Ovary (tissue), 9 donors: ENCODE data around the gene NCF2. TPM values are rescaled to one million over a fixed set of nuclear protein-coding genes. Genes with fewer than 3 reads are reported as not detected.
A peak's percentile ranks its signal among the peaks of the same experiment; 100 is the strongest.
"Not testable (repeated sequence)": the region's sequence is repeated elsewhere in the genome, so short reads cannot be mapped to it uniquely, and the experiment has no call there.

Experiments used
- DNase-seq, 5 donors: peaks; one replicate each; pipeline ENCODE4 v3.0.0-alpha.2; 2019 to 2020
- H3K27ac ChIP-seq, 2 donors: fragments of 200-600 bp; one replicate each; pipeline versions ENCODE4 v1.5.1 to v1.8.0; 2019 to 2022
- H3K27me3 ChIP-seq: fragments of 200-600 bp; one replicate; pipeline ENCODE4 v1.8.0; 2022
- H3K36me3 ChIP-seq: fragments of 200-600 bp; sonication (generic); one replicate; pipeline ENCODE4 v1.5.1; 2019
- H3K4me1 ChIP-seq: one replicate; pipeline ENCODE4 v1.8.1; 2013; ENCODE audit warnings: mild to moderate bottlenecking, moderate library complexity; ENCODE audit not compliant: insufficient read depth
- H3K4me3 ChIP-seq: fragments of 200-600 bp; sonication (generic); one replicate; pipeline ENCODE4 v1.5.1; 2017
- H3K9me3 ChIP-seq, 2 donors: fragments of 200-600 bp in 1 of 2; sonication (generic) in 1 of 2; one replicate each; pipeline versions ENCODE4 v1.5.1 to v1.8.1; 2013 to 2019; ENCODE audit warnings: mild to moderate bottlenecking in 1 of 2, moderate library complexity in 1 of 2
- EP300 ChIP-seq: sonication (generic); formaldehyde crosslinking; IDR thresholded peaks from one replicate; pipeline ENCODE4 v1.6.1; 2017; ENCODE audit warnings: antibody characterized with exemption
- POLR2A ChIP-seq: fragments of 450-650 bp; IDR thresholded peaks from one replicate; pipeline ENCODE4 v1.6.1; 2017; ENCODE audit warnings: antibody characterized with exemption, mild to moderate bottlenecking, moderate library complexity
- WGBS, 3 donors: extraction: QIAGEN DNeasy Blood & Tissue Kit in 1 of 3; methylation state at CpG; one replicate each; pipeline versions ENCODE4 v1.1.5 to v1.1.7; 2013 to 2017; 5-methylcytosine and 5-hydroxymethylcytosine counted together
- intact Hi-C, 4 donors: fragments of 100-400 bp; cut with DNase I; formaldehyde crosslinking; loops; one replicate each; pipeline versions ENCODE4 v1.11.0 to v1.15.1; 2022 to 2023
- polyA plus RNA-seq, 2 donors: library from polyadenylated mRNA; stranded (reverse); fragments of 200-250 nt in 1 of 2; fragments of 350-450 nt in 1 of 2; fragmentation: Illumina TruSeq in 1 of 2; extraction: RNeasy Lipid Tissue Mini Kit (QIAGEN cat#74804) in 1 of 2; gene quantifications; one replicate each; pipeline ENCODE4 v1.2.3, GENCODE V29; 2013 to 2014
- total RNA-seq, 7 donors: library from RNA; depleted of rRNA in 2 of 7; stranded (reverse); fragments of >200 nt in 2 of 7; fragmentation: NEBNext Ultra II Directional in 3 of 7; extraction: Animal tissue kit (Norgen Biotek cat#: 25700) in 3 of 7; gene quantifications; one replicate each; pipeline versions ENCODE4 v1.1.0 to v1.2.4, GENCODE V29; 2016 to 2023
- TF ChIP-seq, protein P1 (sequence below), 3 donors: fragments of 450-650 bp in 2 of 3; fragments of 200-600 bp in 1 of 3; IDR thresholded peaks; one replicate each; pipeline versions ENCODE4 v1.5.1 to v1.8.0; 2016 to 2022; ENCODE audit warnings: antibody characterized with exemption in 3 of 3, mild to moderate bottlenecking in 1 of 3
- donor health status: DM: no; HTN: no; CAD: no; lungs with moderate emphysema.
- donor health status: DM: no; HTN: no; CAD: no.
- donor health status: Bipolar disorder and iron deficiency.
- donor health status: DM: yes; HTN: yes; CAD: no.
- donor health status: DM: no; HTN: no; CAD: no.
- donor health status: DM: yes; HTN: yes; CAD: no.

Gene NCF2
- total and polyA plus RNA-seq, 9 donors, result 1.9 to 15.9 (median 3.2) TPM

DNA sequence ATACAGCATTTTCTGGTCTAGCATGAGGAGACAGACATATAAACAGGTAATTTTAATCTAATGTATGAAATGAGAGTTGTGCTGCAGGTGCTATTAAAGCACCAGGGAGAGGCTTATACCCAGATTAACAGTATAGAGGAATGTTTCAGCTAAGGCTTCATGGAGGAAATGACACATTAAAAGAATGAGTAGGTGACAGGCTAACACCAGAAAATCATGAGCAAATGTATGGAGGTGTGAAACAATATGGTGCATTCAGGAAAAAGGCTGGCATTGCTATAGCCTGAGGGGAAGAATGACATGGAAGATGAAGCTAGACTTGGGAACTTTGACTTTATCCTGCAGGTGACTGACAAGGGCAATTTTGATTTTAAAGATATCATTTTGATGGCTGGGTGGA lies 38.3 kb upstream of the NCF2 start:
- no peak overlapping the region for H3K27ac ChIP-seq
- no peak for DNase-seq
- intact Hi-C loops, result loop anchor here in 2 of 4 donors (10.0 kb wide), 2 partner anchors 154 to 354 kb away; partner anchors contain the start of gene SMG7 (in 2 of the 2)
- H3K4me3 ChIP-seq, result no peak overlapping the region
- TF ChIP-seq, protein P1, sequence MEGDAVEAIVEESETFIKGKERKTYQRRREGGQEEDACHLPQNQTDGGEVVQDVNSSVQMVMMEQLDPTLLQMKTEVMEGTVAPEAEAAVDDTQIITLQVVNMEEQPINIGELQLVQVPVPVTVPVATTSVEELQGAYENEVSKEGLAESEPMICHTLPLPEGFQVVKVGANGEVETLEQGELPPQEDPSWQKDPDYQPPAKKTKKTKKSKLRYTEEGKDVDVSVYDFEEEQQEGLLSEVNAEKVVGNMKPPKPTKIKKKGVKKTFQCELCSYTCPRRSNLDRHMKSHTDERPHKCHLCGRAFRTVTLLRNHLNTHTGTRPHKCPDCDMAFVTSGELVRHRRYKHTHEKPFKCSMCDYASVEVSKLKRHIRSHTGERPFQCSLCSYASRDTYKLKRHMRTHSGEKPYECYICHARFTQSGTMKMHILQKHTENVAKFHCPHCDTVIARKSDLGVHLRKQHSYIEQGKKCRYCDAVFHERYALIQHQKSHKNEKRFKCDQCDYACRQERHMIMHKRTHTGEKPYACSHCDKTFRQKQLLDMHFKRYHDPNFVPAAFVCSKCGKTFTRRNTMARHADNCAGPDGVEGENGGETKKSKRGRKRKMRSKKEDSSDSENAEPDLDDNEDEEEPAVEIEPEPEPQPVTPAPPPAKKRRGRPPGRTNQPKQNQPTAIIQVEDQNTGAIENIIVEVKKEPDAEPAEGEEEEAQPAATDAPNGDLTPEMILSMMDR (IDR thresholded peaks at IDR 0.05), result no peak
- TF ChIP-seq EP300, result no peak
- no peak for TF ChIP-seq POLR2A
- no peaks in the 10 kb centered on the region for H3K9me3 ChIP-seq
- no peaks in the 10 kb centered on the region for H3K36me3 ChIP-seq
- H3K4me1 ChIP-seq, result peaks cover 10% of the 10 kb centered on the region
- no peaks in the 10 kb centered on the region for H3K27me3 ChIP-seq

- not testable (repeated sequence) for H3K9me3 ChIP-seq, H3K27me3 ChIP-seq, H3K4me3 ChIP-seq, DNase-seq, H3K27ac ChIP-seq, H3K36me3 ChIP-seq, H3K4me1 ChIP-seq
- intact Hi-C loops, result loop anchor here in 2 of 4 donors (10.0 kb wide), 2 partner anchors 151 to 351 kb away; partner anchors contain the start of gene SMG7 (in 2 of the 2)
- 15 to 31% (median 21%) methylated on average over 3 of the region's 3 CpGs for WGBS, 3 donors
These were observed 36.0 kb upstream of the NCF2 start for GRCh38 chr1:183626236-183626635.

DNA sequence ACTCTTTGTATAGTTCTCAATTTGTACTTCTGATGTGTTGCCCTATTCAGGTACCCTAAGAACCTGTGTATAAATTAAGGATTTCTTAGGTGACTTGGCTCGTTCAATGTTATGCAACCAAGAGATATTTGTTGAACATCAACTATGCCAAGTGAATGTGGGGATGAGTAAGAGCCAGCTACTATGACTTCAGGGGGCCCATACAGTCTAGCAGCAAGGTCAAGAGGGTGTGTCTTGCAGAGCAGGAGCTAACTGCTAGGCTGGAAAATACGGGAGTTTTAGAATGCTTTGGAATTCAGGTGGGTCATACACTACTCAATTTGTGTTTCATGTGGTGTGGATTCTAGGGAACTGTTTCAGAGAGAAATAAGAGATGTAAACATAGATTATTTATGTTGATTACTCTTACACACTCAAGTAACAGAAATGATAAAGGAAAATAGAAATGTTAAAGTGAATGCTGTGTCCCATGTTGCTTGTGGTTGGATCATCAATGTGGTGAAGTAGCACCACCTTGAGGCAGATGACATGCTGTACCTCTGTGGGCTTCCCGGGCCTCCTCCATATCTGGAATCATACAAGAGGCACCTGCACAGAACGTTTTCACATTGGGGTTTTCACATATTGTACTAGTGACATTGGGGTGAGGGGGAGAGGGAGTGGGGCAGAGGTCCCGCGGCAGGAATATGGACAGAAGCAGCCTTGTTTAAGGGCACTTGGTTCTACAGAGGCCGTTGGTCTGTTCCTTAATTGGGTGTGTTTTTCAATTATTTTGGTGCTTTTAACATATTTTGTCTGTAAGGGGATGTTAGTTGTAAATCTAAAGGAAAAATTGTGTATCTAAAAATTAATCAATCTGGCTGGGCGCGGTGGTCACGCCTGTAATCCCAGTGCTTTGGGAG lies 32.9 kb upstream of the NCF2 start:
- intact Hi-C loops, result loop anchor here in 2 of 4 donors (10.0 kb wide), 2 partner anchors 148 to 348 kb away; partner anchors contain the start of gene SMG7 (in 2 of the 2)
- no peak for TF ChIP-seq POLR2A
- TF ChIP-seq, protein P1 (IDR thresholded peaks at IDR 0.05), result peak; percentile 36 to 64 (median 50)
- WGBS, 3 donors, result 40 to 50% (median 50%) methylated on average over 10 of the region's 10 CpGs
- no peaks in the 10 kb centered on the region for H3K36me3 ChIP-seq
- DNase-seq, result peak; percentile 37 to 66 (median 54)
- peaks cover 3% of the 10 kb centered on the region for H3K4me1 ChIP-seq
- no peaks in the 10 kb centered on the region for H3K27me3 ChIP-seq
- no peaks in the 10 kb centered on the region for H3K9me3 ChIP-seq
- no peak overlapping the region for H3K4me3 ChIP-seq
- no peak overlapping the region for H3K27ac ChIP-seq

GRCh38 chr1:183622013-183622412 lies 31.8 kb upstream of the NCF2 start:
- Histone ChIP-seq H3K27ac (no peak overlapping the region), H3K4me1 (peaks cover 2% of the 10 kb centered on the region), H3K4me3 (no peak overlapping the region), H3K9me3 (no peaks in the 10 kb centered on the region), H3K27me3 (no peaks in the 10 kb centered on the region), H3K36me3 (no peaks in the 10 kb centered on the region)
- TF ChIP-seq EP300 (no peak), POLR2A (no peak)
- TF ChIP-seq, protein P1 (IDR thresholded peaks at IDR 0.05), result no peak
- no peak for DNase-seq
- 81 to 90% (median 86%) methylated on average over 1 of the region's 1 CpG for WGBS, 3 donors
- intact Hi-C loops, result loop anchor here in 2 of 4 donors (10.0 kb wide), 2 partner anchors 147 to 347 kb away; partner anchors contain the start of gene SMG7 (in 2 of the 2)

GRCh38 chr1:183620311-183620710 lies 30.1 kb upstream of the NCF2 start:
- Histone ChIP-seq H3K36me3 (no peaks in the 10 kb centered on the region), H3K4me1 (no peaks in the 10 kb centered on the region), H3K4me3 (no peak overlapping the region), H3K27me3 (no peaks in the 10 kb centered on the region), H3K27ac (no peak overlapping the region), H3K9me3 (no peaks in the 10 kb centered on the region)
- TF ChIP-seq, protein P1 (IDR thresholded peaks at IDR 0.05), result no peak
- TF ChIP-seq EP300, result no peak
- no peak for TF ChIP-seq POLR2A
- intact Hi-C loops, result loop anchor here in 2 of 4 donors (10.0 kb wide), 2 partner anchors 146 to 346 kb away; partner anchors contain the start of gene SMG7 (in 2 of the 2)
- DNase-seq, result no peak
- 45 to 65% (median 47%) methylated on average over 2 of the region's 2 CpGs for WGBS, 3 donors
